Skeletal muscle satellite cell (primary cell): ENCODE measurements around the gene KCNA5.

Source experiments
- H3K27me3 ChIP-seq: 2 replicates; pipeline ENCODE4 v1.7.0; 2013; ENCODE audit warnings: low read length; ENCODE audit not compliant: control insufficient read depth, insufficient read depth
- H3K36me3 ChIP-seq: 2 replicates; pipeline ENCODE4 v1.7.0; 2013; ENCODE audit warnings: mild to moderate bottlenecking, control low read depth, low read length; ENCODE audit not compliant: insufficient read depth
- H3K4me1 ChIP-seq: 2 replicates; pipeline ENCODE4 v1.7.0; 2013; ENCODE audit warnings: low read length; ENCODE audit not compliant: control insufficient read depth, insufficient read depth
- H3K4me2 ChIP-seq: 2 replicates; pipeline ENCODE4 v1.7.0; 2013; ENCODE audit warnings: mild to moderate bottlenecking, low read length
- H3K4me3 ChIP-seq: 2 replicates; pipeline ENCODE4 v1.7.0; 2013; ENCODE audit warnings: low read length
- H3K9ac ChIP-seq: 2 replicates; pipeline ENCODE4 v1.7.0; 2013; ENCODE audit warnings: mild to moderate bottlenecking, low read depth, low read length, moderate library complexity
- H3K9me3 ChIP-seq: replicated peaks from 2 replicates; pipeline ENCODE4 v1.7.0; 2013; ENCODE audit warnings: mild to moderate bottlenecking, control low read depth, low read length

Gene KCNA5

GRCh38 chr12:5031242-5031641 is 12.4 kb upstream of the KCNA5 start:
- Histone ChIP-seq H3K36me3 (no peaks in the 10 kb centered on the region), H3K4me2 (no peak overlapping the region), H3K27me3 (peaks cover 11% of the 10 kb centered on the region), H3K4me1 (no peaks in the 10 kb centered on the region), H3K9ac (no peak overlapping the region), H3K9me3 (no peaks in the 10 kb centered on the region), H3K4me3 (no peak overlapping the region)

- H3K4me3 ChIP-seq = no peak overlapping the region
- no peak overlapping the region for H3K4me2 ChIP-seq
- H3K4me1 ChIP-seq = no peaks in the 10 kb centered on the region
- no peak overlapping the region for H3K9ac ChIP-seq
- no peaks in the 10 kb centered on the region for H3K36me3 ChIP-seq
- no peaks in the 10 kb centered on the region for H3K9me3 ChIP-seq
- H3K27me3 ChIP-seq = peaks cover 6% of the 10 kb centered on the region
Observed at GRCh38 chr12:5031958-5032357, 11.7 kb upstream of the KCNA5 start.

GRCh38 chr12:5032821-5033220 is 10.9 kb upstream of the KCNA5 start:
- Histone ChIP-seq H3K9ac (no peak overlapping the region), H3K9me3 (no peaks in the 10 kb centered on the region), H3K36me3 (no peaks in the 10 kb centered on the region), H3K4me1 (no peaks in the 10 kb centered on the region), H3K4me2 (no peak overlapping the region), H3K27me3 (peaks cover under 1% of the 10 kb centered on the region), H3K4me3 (no peak overlapping the region)

GRCh38 chr12:5033883-5034282 is 9.8 kb upstream of the KCNA5 start:
- peaks cover 5% of the 10 kb centered on the region for H3K27me3 ChIP-seq
- no peak overlapping the region for H3K4me3 ChIP-seq
- H3K36me3 ChIP-seq = no peaks in the 10 kb centered on the region
- no peak overlapping the region for H3K9ac ChIP-seq
- no peak overlapping the region for H3K4me2 ChIP-seq
- H3K4me1 ChIP-seq = no peaks in the 10 kb centered on the region
- H3K9me3 ChIP-seq = no peaks in the 10 kb centered on the region

GRCh38 chr12:5034603-5035002 is 9.1 kb upstream of the KCNA5 start:
- Histone ChIP-seq H3K27me3 (peaks cover 8% of the 10 kb centered on the region), H3K4me2 (no peak overlapping the region), H3K4me1 (no peaks in the 10 kb centered on the region), H3K9me3 (no peaks in the 10 kb centered on the region), H3K9ac (no peak overlapping the region), H3K36me3 (no peaks in the 10 kb centered on the region), H3K4me3 (no peak overlapping the region)

- Histone ChIP-seq H3K36me3 (no peaks in the 10 kb centered on the region), H3K9me3 (no peaks in the 10 kb centered on the region), H3K27me3 (peaks cover 12% of the 10 kb centered on the region), H3K4me1 (no peaks in the 10 kb centered on the region), H3K4me2 (no peak overlapping the region), H3K4me3 (no peak overlapping the region), H3K9ac (no peak overlapping the region)
Observed at GRCh38 chr12:5035618-5036017, 8.1 kb upstream of the KCNA5 start.

- Histone ChIP-seq H3K4me3 (no peak overlapping the region), H3K36me3 (no peaks in the 10 kb centered on the region), H3K9me3 (no peaks in the 10 kb centered on the region), H3K4me1 (no peaks in the 10 kb centered on the region), H3K4me2 (no peak overlapping the region), H3K27me3 (peaks cover 14% of the 10 kb centered on the region), H3K9ac (no peak overlapping the region)
Observed at GRCh38 chr12:5036031-5036430, 7.6 kb upstream of the KCNA5 start.

- H3K36me3 ChIP-seq = no peaks in the 10 kb centered on the region
- peaks cover 31% of the 10 kb centered on the region for H3K27me3 ChIP-seq
- no peak overlapping the region for H3K4me2 ChIP-seq
- H3K4me1 ChIP-seq = no peaks in the 10 kb centered on the region
- no peaks in the 10 kb centered on the region for H3K9me3 ChIP-seq
- no peak overlapping the region for H3K9ac ChIP-seq
- no peak overlapping the region for H3K4me3 ChIP-seq
Observed at GRCh38 chr12:5037795-5038357, 5.8 kb upstream of the KCNA5 start.

GRCh38 chr12:5038781-5039311 is 4.8 kb upstream of the KCNA5 start:
- H3K27me3 ChIP-seq = peaks cover 39% of the 10 kb centered on the region
- no peaks in the 10 kb centered on the region for H3K36me3 ChIP-seq
- no peak overlapping the region for H3K4me2 ChIP-seq
- no peak overlapping the region for H3K9ac ChIP-seq
- H3K4me1 ChIP-seq = no peaks in the 10 kb centered on the region
- no peaks in the 10 kb centered on the region for H3K9me3 ChIP-seq
- no peak overlapping the region for H3K4me3 ChIP-seq

- Histone ChIP-seq H3K36me3 (no peaks in the 10 kb centered on the region), H3K9ac (no peak overlapping the region), H3K4me3 (no peak overlapping the region), H3K4me2 (no peak overlapping the region), H3K9me3 (no peaks in the 10 kb centered on the region), H3K27me3 (peaks cover 40% of the 10 kb centered on the region), H3K4me1 (no peaks in the 10 kb centered on the region)
Observed at GRCh38 chr12:5039815-5040214, 3.9 kb upstream of the KCNA5 start.

GRCh38 chr12:5040368-5040767 is 3.3 kb upstream of the KCNA5 start:
- Histone ChIP-seq H3K9ac (no peak overlapping the region), H3K4me2 (no peak overlapping the region), H3K27me3 (peaks cover 40% of the 10 kb centered on the region), H3K4me1 (no peaks in the 10 kb centered on the region), H3K9me3 (no peaks in the 10 kb centered on the region), H3K4me3 (no peak overlapping the region), H3K36me3 (no peaks in the 10 kb centered on the region)
